ENCODE results near the gene APBB2.

GRCh38 chr4:40825014-40825838, 389.1 kb downstream of the APBB2 start:
- TF ChIP-seq CTCF (conservative IDR thresholded peaks at IDR 0.05) = no peak
- TF ChIP-seq ZFX (IDR thresholded peaks at IDR 0.05) = no peak
